Gastroesophageal sphincter (tissue), 4 donors: ENCODE results near the gene FAM110C. TPM values are rescaled to one million over a fixed set of nuclear protein-coding genes. Genes with fewer than 3 reads are reported as not detected.

Source experiments
- ATAC-seq: fragments of 150-250 bp; one replicate; pipeline ENCODE4 v1.9.1; 2016; ENCODE audit warnings: mild to moderate bottlenecking, moderate library complexity
- H3K27ac ChIP-seq, 4 donors: fragments of 200-600 bp; sonication (generic) in 3 of 4; 1 replicate in 3 of 4; 2 replicates in 1 of 4; pipeline ENCODE4 v1.5.1; 2016 to 2019
- H3K27me3 ChIP-seq: fragments of 200-600 bp; sonication (generic); one replicate; pipeline ENCODE4 v1.5.1; 2019
- H3K36me3 ChIP-seq, 2 donors: fragments of 200-600 bp; sonication (generic); one replicate each; pipeline ENCODE4 v1.5.1; 2019; ENCODE audit warnings: control low read depth in 1 of 2
- H3K4me1 ChIP-seq, 3 donors: fragments of 200-600 bp; sonication (generic); 1 replicate in 2 of 3; 2 replicates in 1 of 3; pipeline ENCODE4 v1.5.1; 2016 to 2019; ENCODE audit warnings: control low read depth in 2 of 3
- H3K4me3 ChIP-seq, 2 donors: fragments of 200-600 bp; sonication (generic); one replicate each; pipeline ENCODE4 v1.5.1; 2019; ENCODE audit warnings: mild to moderate bottlenecking in 1 of 2, moderate library complexity in 1 of 2
- H3K9me3 ChIP-seq, 3 donors: fragments of 200-600 bp; sonication (generic); one replicate each; pipeline ENCODE4 v1.5.1; 2017 to 2019; ENCODE audit warnings: control low read depth in 2 of 3
- EP300 ChIP-seq: sonication (generic); formaldehyde crosslinking; IDR thresholded peaks from one replicate; pipeline ENCODE4 v1.6.1; 2017; ENCODE audit warnings: antibody characterized with exemption, mild to moderate bottlenecking
- POLR2A ChIP-seq, 2 donors: fragments of 450-650 bp; IDR thresholded peaks; one replicate each; pipeline ENCODE4 v1.6.1; 2017; ENCODE audit warnings: antibody characterized with exemption in 2 of 2, mild to moderate bottlenecking in 2 of 2, moderate library complexity in 1 of 2
- POLR2AphosphoS5 ChIP-seq: sonication (generic); formaldehyde crosslinking; IDR thresholded peaks from one replicate; pipeline ENCODE4 v1.6.1; 2017; ENCODE audit warnings: antibody characterized with exemption
- WGBS, 2 donors: methylation state at CpG; one replicate each; pipeline ENCODE4 v1.1.5; 2018; ENCODE audit warnings: low coverage in 1 of 2; 5-methylcytosine and 5-hydroxymethylcytosine counted together
- total RNA-seq, 4 donors: library from RNA; depleted of rRNA; stranded (reverse); fragments of >200 nt; gene quantifications; one replicate each; pipeline ENCODE4 v1.1.0, GENCODE V29; 2016
- TF ChIP-seq, protein P1 (sequence below), 4 experiments: fragments of 200-600 bp in 2 of 4; fragments of 450-650 bp in 2 of 4; sonication (generic) in 1 of 4; IDR thresholded peaks; one replicate each; pipeline ENCODE4 v1.5.1; 2017 to 2019; ENCODE audit warnings: antibody characterized with exemption in 4 of 4, mild to moderate bottlenecking in 2 of 4, moderate library complexity in 2 of 4

FAM110C gene
- total RNA-seq, 4 donors from 2014 or later, result 0.93 to 4.8 (median 3.4) TPM

DNA sequence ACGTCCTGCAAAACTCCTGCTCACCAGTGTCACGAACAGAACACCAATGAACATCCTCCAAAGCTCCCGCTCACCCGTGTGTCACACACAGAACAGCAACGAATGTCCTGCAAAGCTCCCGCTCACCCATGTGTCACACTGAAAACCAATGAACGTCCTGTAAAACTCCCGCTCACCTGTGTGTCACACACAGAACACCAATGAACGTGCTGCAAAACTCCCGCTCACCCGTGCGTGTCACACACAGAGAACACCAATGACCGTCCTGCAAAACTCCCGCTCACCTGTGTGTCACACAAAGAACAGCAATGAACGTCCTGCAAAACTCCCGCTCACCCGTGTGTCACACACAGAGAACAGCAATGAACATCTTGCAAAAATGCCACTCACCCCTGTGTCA lies 20.5 kb upstream of the FAM110C start:
- TF ChIP-seq EP300 (no peak), POLR2A (IDR thresholded peaks at IDR 0.05) (no peak), POLR2AphosphoS5 (no peak)
- TF ChIP-seq, protein P1, sequence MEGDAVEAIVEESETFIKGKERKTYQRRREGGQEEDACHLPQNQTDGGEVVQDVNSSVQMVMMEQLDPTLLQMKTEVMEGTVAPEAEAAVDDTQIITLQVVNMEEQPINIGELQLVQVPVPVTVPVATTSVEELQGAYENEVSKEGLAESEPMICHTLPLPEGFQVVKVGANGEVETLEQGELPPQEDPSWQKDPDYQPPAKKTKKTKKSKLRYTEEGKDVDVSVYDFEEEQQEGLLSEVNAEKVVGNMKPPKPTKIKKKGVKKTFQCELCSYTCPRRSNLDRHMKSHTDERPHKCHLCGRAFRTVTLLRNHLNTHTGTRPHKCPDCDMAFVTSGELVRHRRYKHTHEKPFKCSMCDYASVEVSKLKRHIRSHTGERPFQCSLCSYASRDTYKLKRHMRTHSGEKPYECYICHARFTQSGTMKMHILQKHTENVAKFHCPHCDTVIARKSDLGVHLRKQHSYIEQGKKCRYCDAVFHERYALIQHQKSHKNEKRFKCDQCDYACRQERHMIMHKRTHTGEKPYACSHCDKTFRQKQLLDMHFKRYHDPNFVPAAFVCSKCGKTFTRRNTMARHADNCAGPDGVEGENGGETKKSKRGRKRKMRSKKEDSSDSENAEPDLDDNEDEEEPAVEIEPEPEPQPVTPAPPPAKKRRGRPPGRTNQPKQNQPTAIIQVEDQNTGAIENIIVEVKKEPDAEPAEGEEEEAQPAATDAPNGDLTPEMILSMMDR (IDR thresholded peaks at IDR 0.05), result no peak
- no peaks in the 10 kb centered on the region for H3K36me3 ChIP-seq
- H3K27ac ChIP-seq, result no peak overlapping the region
- ATAC-seq, result no peak
- no peaks in the 10 kb centered on the region for H3K4me1 ChIP-seq
- no peak overlapping the region for H3K4me3 ChIP-seq
- peaks cover 7% of the 10 kb centered on the region for H3K27me3 ChIP-seq
- H3K9me3 ChIP-seq, result no peaks in the 10 kb centered on the region
- WGBS, 2 donors, result 80 to 83% methylated on average over 1 to 16 of the region's 17 CpGs

DNA sequence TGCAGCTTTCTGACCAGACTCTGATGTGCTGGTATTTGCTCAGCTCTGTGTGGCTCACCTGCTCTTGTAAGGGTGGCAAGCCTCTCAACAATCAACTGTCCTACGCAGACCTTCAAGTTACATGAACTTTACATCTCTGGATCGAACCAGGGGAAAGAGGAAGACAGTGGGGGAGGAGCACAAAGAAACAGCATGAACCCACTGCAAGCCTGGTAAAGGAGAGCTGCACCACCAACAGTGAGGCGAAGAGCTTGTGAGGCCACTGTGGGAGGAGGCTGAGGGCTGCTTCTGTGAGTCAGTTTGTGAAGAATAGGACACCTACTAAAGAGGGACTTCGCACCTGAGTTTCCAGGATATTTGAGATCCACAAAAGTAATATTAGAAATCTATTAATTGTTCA lies 18.8 kb upstream of the FAM110C start:
- Histone ChIP-seq H3K9me3 (peaks cover 0 to 4% (median 0%) of the 10 kb centered on the region in 3 donors), H3K4me3 (no peak overlapping the region), H3K27me3 (peaks cover 11% of the 10 kb centered on the region), H3K36me3 (no peaks in the 10 kb centered on the region), H3K27ac (no peak overlapping the region), H3K4me1 (no peaks in the 10 kb centered on the region)
- WGBS, 2 donors, result 78% methylated on average over 2 to 3 of the region's 4 CpGs
- no peak for TF ChIP-seq EP300
- TF ChIP-seq, protein P1 (IDR thresholded peaks at IDR 0.05), result no peak
- no peak for TF ChIP-seq POLR2AphosphoS5
- TF ChIP-seq POLR2A (IDR thresholded peaks at IDR 0.05), result no peak
- no peak for ATAC-seq

DNA sequence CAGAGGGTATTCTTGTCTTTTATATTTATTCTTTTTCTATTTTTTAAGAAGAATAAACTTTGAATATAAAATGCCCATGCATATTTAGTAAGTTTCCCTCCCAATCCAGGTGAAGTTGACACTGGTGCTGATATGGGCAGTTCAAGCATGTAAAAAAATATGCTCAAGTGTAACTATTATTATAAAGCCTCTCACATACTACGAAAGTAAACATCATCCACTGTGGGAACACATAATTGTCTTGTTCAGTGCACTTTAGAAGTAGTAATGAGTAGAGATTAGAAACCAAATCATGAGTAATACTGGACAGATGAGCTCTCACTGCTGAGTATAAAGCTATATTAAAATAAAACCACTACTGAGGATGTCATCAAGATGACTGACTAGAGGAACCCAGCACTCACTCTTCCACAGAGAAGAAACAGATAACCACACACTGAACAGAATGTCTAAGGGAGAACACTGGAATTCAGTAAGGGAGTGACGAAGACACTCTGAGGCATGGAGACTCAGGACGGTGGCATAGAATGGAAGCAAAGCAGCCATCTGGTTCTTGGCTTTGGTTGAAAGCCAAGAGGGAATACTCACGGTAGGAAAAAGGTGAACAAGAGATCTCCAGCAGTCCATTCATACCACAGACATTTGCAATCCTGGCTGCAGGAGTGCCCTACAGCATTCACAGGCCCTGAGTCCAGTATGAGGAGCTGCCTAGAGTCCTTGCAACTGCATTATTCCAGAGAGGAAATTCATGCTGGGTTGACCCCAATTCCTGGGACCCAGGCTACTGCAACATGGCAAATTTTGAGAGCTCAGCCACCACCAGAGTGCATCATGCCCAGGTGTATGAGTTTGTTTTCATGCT lies 9.5 kb upstream of the FAM110C start:
- Histone ChIP-seq H3K9me3 (peaks cover 0 to 39% (median 0%) of the 10 kb centered on the region in 3 donors), H3K27me3 (peaks cover 25% of the 10 kb centered on the region), H3K4me3 (no peak overlapping the region), H3K4me1 (no peaks in the 10 kb centered on the region), H3K27ac (no peak overlapping the region), H3K36me3 (no peaks in the 10 kb centered on the region)
- TF ChIP-seq EP300 (no peak), POLR2AphosphoS5 (no peak), POLR2A (IDR thresholded peaks at IDR 0.05) (no peak)
- TF ChIP-seq, protein P1 (IDR thresholded peaks at IDR 0.05), result no peak
- 69 to 74% methylated on average over 4 of the region's 4 CpGs for WGBS, 2 donors
- no peak for ATAC-seq

DNA sequence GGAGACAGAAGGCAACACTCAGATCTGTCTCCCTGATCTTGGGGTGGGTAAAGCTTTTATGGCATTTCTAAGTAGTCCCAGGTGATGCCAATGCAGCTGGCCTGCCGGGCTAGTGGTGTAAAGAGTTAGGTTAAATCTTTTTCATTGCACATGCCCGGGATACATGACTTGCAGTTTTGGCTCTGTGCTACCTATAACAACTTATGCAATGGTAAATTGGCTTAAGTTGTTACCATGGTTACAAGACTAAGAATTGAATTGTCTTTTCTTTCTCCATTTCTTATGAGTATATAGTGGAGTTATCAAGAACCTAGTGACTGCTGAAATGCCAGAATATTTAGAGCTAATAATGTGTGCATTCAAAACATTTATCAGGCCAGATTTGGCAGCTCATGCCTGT lies 5.3 kb upstream of the FAM110C start:
- Histone ChIP-seq H3K4me3 (no peak overlapping the region), H3K4me1 (peaks cover 0 to 12% (median 7%) of the 10 kb centered on the region in 3 donors), H3K27ac (no peak overlapping the region), H3K9me3 (peaks cover 0 to 2% (median 0%) of the 10 kb centered on the region in 3 donors), H3K27me3 (peaks cover 20% of the 10 kb centered on the region), H3K36me3 (no peaks in the 10 kb centered on the region)
- WGBS, 2 donors, result 61 to 76% methylated on average over 2 of the region's 2 CpGs
- no peak for ATAC-seq
- TF ChIP-seq POLR2A (IDR thresholded peaks at IDR 0.05) (no peak), EP300 (no peak), POLR2AphosphoS5 (no peak)
- TF ChIP-seq, protein P1 (IDR thresholded peaks at IDR 0.05), result no peak

DNA sequence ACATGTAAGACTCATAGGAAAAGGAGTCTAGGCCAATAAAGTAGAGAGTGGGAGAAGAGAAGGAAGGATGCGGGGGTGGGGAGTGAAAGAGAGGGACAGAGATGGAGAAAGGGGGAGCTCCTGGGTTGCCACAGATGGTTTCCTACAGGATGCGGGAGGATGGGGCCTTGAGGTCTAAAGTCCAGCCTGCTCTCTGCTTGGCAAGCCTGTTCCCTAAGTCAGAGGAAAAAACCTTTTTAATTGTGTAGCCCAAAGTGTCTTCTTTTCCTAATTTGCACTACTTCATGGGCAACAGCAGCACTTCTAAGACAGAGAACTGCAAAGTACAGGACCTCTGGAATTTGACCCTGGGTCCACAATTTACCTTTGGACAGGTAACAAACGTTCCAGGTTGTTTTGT lies 1.4 kb upstream of the FAM110C start:
- WGBS, 2 donors, result 52 to 64% methylated on average over 2 to 3 of the region's 3 CpGs
- Histone ChIP-seq H3K36me3 (no peaks in the 10 kb centered on the region), H3K27me3 (peaks cover 40% of the 10 kb centered on the region), H3K27ac (peak overlapping the region in 2 of 4 donors; percentile 78 to 82), H3K9me3 (no peaks in the 10 kb centered on the region), H3K4me3 (no peak overlapping the region), H3K4me1 (peaks cover 0 to 31% (median 9%) of the 10 kb centered on the region in 3 donors)
- no peak for ATAC-seq
- TF ChIP-seq EP300 (no peak), POLR2A (IDR thresholded peaks at IDR 0.05) (no peak), POLR2AphosphoS5 (no peak)
- TF ChIP-seq, protein P1 (IDR thresholded peaks at IDR 0.05), result no peak
